GM19099 (cell line): ENCODE measurements around the gene MPZL2.

Experiments
- POLR2A ChIP-seq: IDR thresholded peaks from 3 replicates; pipeline ENCODE4 v1.6.1; 2011; ENCODE audit warnings: low read depth; ENCODE audit not compliant: insufficient read length; ENCODE audit errors: extremely low read depth

The MPZL2 gene

DNA sequence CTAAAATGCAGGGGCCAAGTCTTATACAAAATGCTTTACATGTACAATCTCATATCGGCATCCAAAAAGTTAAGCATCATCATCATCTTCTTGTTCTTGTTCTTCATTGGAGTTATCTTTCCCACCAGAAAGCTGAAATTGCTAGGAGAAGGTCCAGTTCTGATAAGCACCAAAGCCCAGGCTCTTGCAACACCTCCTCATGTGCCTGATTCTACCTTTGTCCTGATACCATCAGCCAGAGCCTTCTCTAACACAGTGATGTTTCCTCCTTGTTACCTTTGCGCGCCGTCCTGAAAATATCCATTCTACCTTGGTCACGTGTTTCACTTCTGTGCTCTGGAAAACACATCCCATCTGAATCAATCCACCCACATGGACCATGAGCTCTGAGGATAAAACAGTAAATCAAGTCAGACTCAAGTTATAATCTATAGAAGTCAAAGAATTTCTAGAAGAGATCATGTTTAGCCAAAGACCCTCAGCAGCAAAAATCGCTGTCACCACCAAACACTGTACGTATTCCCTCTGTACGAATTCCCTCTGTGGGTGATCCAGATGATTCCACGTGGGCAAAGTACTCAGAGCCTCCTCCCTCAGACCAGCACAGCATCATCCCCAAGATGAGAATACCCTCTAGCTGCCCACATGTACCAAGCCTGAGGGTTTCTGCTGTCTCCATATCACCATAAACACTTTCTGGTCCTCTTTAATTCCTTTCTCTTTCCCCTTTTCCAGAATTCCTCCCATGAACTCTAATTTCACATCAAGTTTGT, 58.3 kb downstream of the MPZL2 start:
- TF ChIP-seq POLR2A = no peak
